ENCODE data around the gene CDH2.

Gene CDH2

DNA sequence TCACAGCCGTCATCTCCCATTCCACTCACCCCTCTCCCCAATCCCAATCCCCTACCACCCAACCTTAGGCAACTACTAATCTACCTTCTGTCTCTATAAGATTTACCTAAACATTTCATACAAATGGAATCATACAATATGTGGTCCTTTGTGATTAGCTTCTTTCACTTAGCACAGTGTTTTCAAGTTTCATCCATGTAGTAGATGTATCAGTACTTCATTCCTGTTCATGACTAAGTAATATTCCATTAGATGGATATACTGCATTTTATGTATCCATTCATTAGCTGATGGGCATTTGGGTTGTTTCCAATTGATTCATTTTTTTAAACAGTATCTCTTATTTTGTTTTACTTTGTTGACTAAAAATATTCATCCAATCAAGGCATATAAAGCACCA lies 109.6 kb downstream of the CDH2 start:
- no peak for DNase-seq (ENCODE audit: low read depth)
- no peak overlapping the region for H3K4me3 ChIP-seq (ENCODE audit: low read depth, low read length)
- TF ChIP-seq, protein P1, sequence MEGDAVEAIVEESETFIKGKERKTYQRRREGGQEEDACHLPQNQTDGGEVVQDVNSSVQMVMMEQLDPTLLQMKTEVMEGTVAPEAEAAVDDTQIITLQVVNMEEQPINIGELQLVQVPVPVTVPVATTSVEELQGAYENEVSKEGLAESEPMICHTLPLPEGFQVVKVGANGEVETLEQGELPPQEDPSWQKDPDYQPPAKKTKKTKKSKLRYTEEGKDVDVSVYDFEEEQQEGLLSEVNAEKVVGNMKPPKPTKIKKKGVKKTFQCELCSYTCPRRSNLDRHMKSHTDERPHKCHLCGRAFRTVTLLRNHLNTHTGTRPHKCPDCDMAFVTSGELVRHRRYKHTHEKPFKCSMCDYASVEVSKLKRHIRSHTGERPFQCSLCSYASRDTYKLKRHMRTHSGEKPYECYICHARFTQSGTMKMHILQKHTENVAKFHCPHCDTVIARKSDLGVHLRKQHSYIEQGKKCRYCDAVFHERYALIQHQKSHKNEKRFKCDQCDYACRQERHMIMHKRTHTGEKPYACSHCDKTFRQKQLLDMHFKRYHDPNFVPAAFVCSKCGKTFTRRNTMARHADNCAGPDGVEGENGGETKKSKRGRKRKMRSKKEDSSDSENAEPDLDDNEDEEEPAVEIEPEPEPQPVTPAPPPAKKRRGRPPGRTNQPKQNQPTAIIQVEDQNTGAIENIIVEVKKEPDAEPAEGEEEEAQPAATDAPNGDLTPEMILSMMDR (IDR thresholded peaks at IDR 0.05; ENCODE audit: insufficient read depth, low read depth, low read length, missing control alignments) = no peak

DNA sequence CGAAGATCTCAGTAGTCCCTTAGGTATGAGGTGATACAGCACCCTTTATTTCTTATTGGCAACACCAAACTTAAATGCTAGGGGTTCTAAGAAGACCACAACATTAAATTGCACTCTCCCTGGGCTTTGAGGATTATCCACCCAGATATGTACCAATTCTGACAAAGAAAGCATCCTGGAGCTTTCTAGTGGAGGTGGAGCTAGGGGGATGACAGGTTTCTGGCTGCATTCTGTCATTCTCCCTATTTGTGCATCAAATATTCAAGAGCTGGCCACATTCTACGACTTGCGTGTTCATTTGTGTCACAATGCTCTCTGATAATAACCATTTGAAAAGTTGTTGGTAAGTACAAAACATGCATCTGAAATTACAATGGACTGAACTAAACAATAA lies 111.1 kb downstream of the CDH2 start:
- TF ChIP-seq, protein P1 (IDR thresholded peaks at IDR 0.05; ENCODE audit: insufficient read depth, low read depth, low read length, missing control alignments) = no peak
- H3K4me3 ChIP-seq (ENCODE audit: low read depth, low read length) = no peak overlapping the region
- no peak for DNase-seq (ENCODE audit: low read depth)

DNA sequence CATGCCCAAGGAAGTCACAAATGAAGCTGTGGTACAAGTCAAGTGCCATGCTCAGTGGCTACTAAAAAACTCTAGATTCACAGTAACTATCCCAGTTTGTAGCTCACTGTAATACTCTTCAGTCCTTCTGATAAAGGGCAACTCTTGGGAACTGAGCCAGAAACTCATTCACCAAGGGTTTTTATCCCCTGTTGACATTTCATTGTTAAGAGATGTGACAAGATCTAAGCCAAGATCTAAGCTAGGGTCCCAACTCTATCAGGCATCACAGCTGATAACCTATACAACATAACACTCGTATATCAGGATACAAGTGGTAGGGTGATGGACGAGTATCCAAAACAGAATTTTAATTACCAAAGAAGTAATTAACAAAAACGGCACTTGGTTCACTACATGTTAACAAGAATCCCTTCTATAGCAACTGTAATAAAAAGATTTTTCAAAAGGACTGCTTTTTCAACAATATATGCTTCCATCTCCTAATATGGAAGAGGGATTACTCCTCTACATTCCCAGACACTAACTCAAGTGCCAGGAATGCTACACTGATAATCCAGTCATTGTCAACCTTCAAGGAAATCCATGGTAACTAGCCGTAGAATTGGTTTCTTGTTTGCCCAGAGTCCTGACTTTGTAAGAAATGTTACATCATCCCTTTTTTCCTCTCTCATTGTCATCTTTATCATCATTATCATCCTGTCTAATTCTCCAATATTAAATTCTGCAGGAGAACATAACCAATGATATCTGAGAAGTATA lies 111.7 kb downstream of the CDH2 start:
- TF ChIP-seq, protein P1 (IDR thresholded peaks at IDR 0.05; ENCODE audit: insufficient read depth, low read depth, low read length, missing control alignments) = no peak

DNA sequence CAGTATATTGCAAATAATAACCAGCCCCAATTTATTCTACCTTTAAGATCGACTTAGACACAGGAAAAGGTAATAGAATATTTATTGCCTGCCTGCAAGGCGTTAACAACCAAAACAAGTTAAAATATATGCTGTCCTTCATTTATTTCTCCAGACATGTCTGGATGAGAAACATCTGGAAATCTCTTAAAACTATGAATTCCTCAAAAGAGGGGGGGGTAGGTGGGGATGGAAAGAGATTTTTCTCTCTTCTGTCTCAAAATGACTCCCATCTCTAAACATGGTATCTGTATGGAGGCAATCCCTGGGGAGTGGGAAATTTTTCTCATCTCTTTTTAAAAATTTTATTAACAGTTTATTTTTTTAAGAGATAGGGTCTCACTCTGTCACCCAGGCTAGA lies 113.0 kb downstream of the CDH2 start:
- H3K4me3 ChIP-seq (ENCODE audit: low read depth, low read length) = no peak overlapping the region
- TF ChIP-seq, protein P1 (IDR thresholded peaks at IDR 0.05; ENCODE audit: insufficient read depth, low read depth, low read length, missing control alignments) = no peak
- DNase-seq (ENCODE audit: low read depth) = no peak

More for the DNA sequence above, 111.7 kb downstream of the CDH2 start:
- H3K4me3 ChIP-seq (ENCODE audit: low read depth, low read length) = no peak overlapping the region
- DNase-seq (ENCODE audit: low read depth) = no peak

DNA sequence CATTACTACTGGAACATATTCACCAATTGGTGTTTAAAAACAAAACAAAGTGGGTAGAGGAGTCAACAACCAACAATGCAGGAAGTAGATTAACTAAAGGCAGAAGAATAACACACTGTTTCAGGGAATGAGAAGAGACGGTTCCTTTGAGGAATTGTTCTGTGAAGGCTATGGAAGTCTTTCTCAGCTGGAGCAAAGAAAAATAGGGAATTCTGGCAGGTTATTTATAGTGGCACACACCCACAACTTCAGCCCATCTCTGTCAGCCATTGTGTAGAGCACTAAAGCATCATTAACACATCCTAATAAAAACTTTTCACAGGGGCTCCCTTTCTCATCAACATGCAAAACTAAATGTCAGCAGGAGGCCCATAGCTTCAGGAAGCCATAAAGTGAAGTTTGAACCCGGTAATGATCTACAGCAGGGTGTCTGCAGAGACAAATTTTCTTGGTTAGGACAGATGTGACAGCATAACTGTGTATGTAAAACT lies 113.6 kb downstream of the CDH2 start:
- TF ChIP-seq, protein P1 (IDR thresholded peaks at IDR 0.05; ENCODE audit: insufficient read depth, low read depth, low read length, missing control alignments) = no peak
- no peak for DNase-seq (ENCODE audit: low read depth)
- no peak overlapping the region for H3K4me3 ChIP-seq (ENCODE audit: low read depth, low read length)

DNA sequence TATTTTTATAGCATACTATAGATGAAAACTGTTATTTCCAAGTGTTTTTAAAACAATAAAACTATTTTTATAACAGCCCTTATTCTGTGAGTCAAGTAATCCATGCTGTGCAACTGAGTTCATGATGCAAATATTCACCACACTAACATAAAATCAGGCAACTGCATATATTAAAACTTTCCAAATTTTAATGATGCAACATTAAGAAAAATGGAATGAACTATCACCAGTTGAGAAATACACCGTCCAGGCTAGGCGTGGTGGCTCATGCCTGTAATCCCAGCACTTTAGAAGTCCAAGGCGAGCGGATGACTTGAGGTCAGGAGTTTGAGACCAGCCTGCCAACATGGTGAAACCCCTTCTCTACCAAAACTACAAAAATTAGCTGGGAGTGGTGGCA lies 114.5 kb downstream of the CDH2 start:
- H3K4me3 ChIP-seq (ENCODE audit: low read depth, low read length) = no peak overlapping the region
- TF ChIP-seq, protein P1 (IDR thresholded peaks at IDR 0.05; ENCODE audit: insufficient read depth, low read depth, low read length, missing control alignments) = no peak
- no peak for DNase-seq (ENCODE audit: low read depth)

- no peak for DNase-seq (ENCODE audit: low read depth)
- no peak overlapping the region for H3K4me3 ChIP-seq (ENCODE audit: low read depth, low read length)
- TF ChIP-seq, protein P1 (IDR thresholded peaks at IDR 0.05; ENCODE audit: insufficient read depth, low read depth, low read length, missing control alignments) = no peak
Measured at GRCh38 chr18:28059861-28060260, 117.1 kb downstream of the CDH2 start.
